AG04450 (cell line): ENCODE measurements around the gene MAPRE2. TPM values are rescaled to one million over a fixed set of nuclear protein-coding genes. Genes with fewer than 3 reads are reported as not detected.
A peak's percentile ranks its signal among the peaks of the same experiment; 100 is the strongest.

Experiments used
- CTCF ChIA-PET: fragments of 300-600, 350-600 bp; formaldehyde crosslinking; extraction: SDS; loops from one replicate; lab custom pipeline; 2022; ENCODE audit warnings: antibody characterized with exemption, inconsistent platforms; lab: Charles Lee
- POLR2A ChIA-PET: fragments of 350-600 bp; formaldehyde crosslinking; extraction: SDS; loops from one replicate; lab custom pipeline; 2021; ENCODE audit warnings: antibody characterized with exemption, inconsistent platforms; lab: Yijun Ruan, JAX
- DNase-seq: peaks from one replicate; pipeline ENCODE4 v3.0.0-alpha.2; 2011; ENCODE audit warnings: low read depth, low spot score
- H3K27ac ChIP-seq: one replicate; pipeline ENCODE4 v1.5.1; 2012; ENCODE audit warnings: low read depth, low read length, control low read depth
- H3K27me3 ChIP-seq: one replicate; pipeline ENCODE4 v1.6.0; 2012; ENCODE audit warnings: low read length; ENCODE audit not compliant: control insufficient read depth, insufficient read depth
- H3K4me3 ChIP-seq: 2 replicates; pipeline ENCODE4 v1.5.1; 2011; ENCODE audit warnings: mild to moderate bottlenecking, low read depth, low read length, control low read depth
- H3K9me3 ChIP-seq: 2 replicates; pipeline ENCODE4 v1.5.1; 2012; ENCODE audit warnings: low read length; ENCODE audit not compliant: control insufficient read depth, insufficient read depth
- CTCF ChIP-seq: IDR thresholded peaks from 2 replicates; pipeline ENCODE4 v1.5.1; 2011; ENCODE audit warnings: low read depth, low read length, control low read depth, inconsistent platforms
- polyA plus RNA-seq: library from polyadenylated mRNA; depleted of rRNA; stranded (reverse); fragments of >200 nt; gene quantifications from 2 replicates; pipeline ENCODE4 v1.2.3, GENCODE V29; 2011

Gene MAPRE2
- polyA plus RNA-seq, 1 experiment = 48.8 TPM

- ChIA-PET CTCF (interaction anchor here (0.6 to 0.9 kb wide), 3 partner anchors 10 to 105 kb away, joined by 3 to 4 read pairs (median 3); no protein-coding TSS in a partner anchor), POLR2A (interaction anchor here (3.4 kb wide), 1 partner anchor 9 kb away, joined by 21 read pairs; no protein-coding TSS in a partner anchor)
- TF ChIP-seq CTCF = no peak
- H3K27ac ChIP-seq = no peak overlapping the region
- no peaks in the 10 kb centered on the region for H3K9me3 ChIP-seq
- H3K27me3 ChIP-seq = no peaks in the 10 kb centered on the region
- H3K4me3 ChIP-seq = no peak overlapping the region
- DNase-seq = no peak
Measured at GRCh38 chr18:35038881-35039491, 2.2 kb upstream of the MAPRE2 start.

- CTCF ChIA-PET = interaction anchor here (0.9 to 1.0 kb wide), 5 partner anchors 11 to 159 kb away, joined by 3 to 6 read pairs (median 4); no protein-coding TSS in a partner anchor
- no peak for DNase-seq
- H3K27ac ChIP-seq = peak overlapping the region; percentile 68
- TF ChIP-seq CTCF = no peak
- POLR2A ChIA-PET = interaction anchor here (0.5 to 3.4 kb wide), 4 partner anchors 11 to 111 kb away, joined by 3 to 21 read pairs (median 5); no protein-coding TSS in a partner anchor
- H3K27me3 ChIP-seq = no peaks in the 10 kb centered on the region
- no peaks in the 10 kb centered on the region for H3K9me3 ChIP-seq
- peak overlapping the region; percentile 99 for H3K4me3 ChIP-seq
Measured at GRCh38 chr18:35040638-35040987, 600 bp upstream of the MAPRE2 start.

- no peak for TF ChIP-seq CTCF
- CTCF ChIA-PET = interaction anchor here (1.0 to 1.2 kb wide), 5 partner anchors 9 to 160 kb away, joined by 3 to 6 read pairs (median 5); no protein-coding TSS in a partner anchor
- no peak for DNase-seq
- Histone ChIP-seq H3K27me3 (no peaks in the 10 kb centered on the region), H3K9me3 (no peaks in the 10 kb centered on the region), H3K27ac (peak overlapping the region; percentile 68), H3K4me3 (peak overlapping the region; percentile 99)
- POLR2A ChIA-PET = interaction anchor here (0.8 to 3.4 kb wide), 4 partner anchors 9 to 304 kb away, joined by 3 to 21 read pairs (median 6); no protein-coding TSS in a partner anchor
Measured at GRCh38 chr18:35041815-35042387, 688 bp downstream of the MAPRE2 start.

GRCh38 chr18:35042389-35043071 is 1.3 kb downstream of the MAPRE2 start:
- TF ChIP-seq CTCF = no peak
- no peaks in the 10 kb centered on the region for H3K9me3 ChIP-seq
- no peaks in the 10 kb centered on the region for H3K27me3 ChIP-seq
- ChIA-PET POLR2A (interaction anchor here (0.8 to 3.4 kb wide), 3 partner anchors 8 to 304 kb away, joined by 3 to 21 read pairs (median 7); no protein-coding TSS in a partner anchor), CTCF (interaction anchor here (1.0 to 1.2 kb wide), 2 partner anchors 10 to 101 kb away, joined by 3 to 6 read pairs; no protein-coding TSS in a partner anchor)
- no peak overlapping the region for H3K27ac ChIP-seq
- no peak for DNase-seq
- peak overlapping the region; percentile 99 for H3K4me3 ChIP-seq
